Endothelial cell of umbilical vein (primary cell): ENCODE results near the gene PFKL. TPM values are rescaled to one million over a fixed set of nuclear protein-coding genes. Genes with fewer than 3 reads are reported as not detected.

Experiments used
- BruUV-seq: library from RNA; stranded (reverse); fragments of 400-500 nt; replicated peaks from 2 replicates; lab custom pipeline; 2021; lab: Mats Ljungman, UMichigan
- CTCF ChIA-PET: fragments of 300-600, 350-600 bp; sonication (Branson Sonifier 250); formaldehyde crosslinking; loops from one replicate; lab custom pipeline; 2021; ENCODE audit warnings: antibody characterized with exemption, inconsistent platforms; lab: Charles Lee
- POLR2A ChIA-PET: fragments of 300-600, 350-600 bp; sonication (Branson Sonifier 250); formaldehyde crosslinking; loops from one replicate; lab custom pipeline; 2021; ENCODE audit warnings: antibody characterized with exemption, inconsistent platforms; lab: Charles Lee
- DNase-seq: peaks from one replicate; pipeline ENCODE4 v3.0.0-alpha.2; 2011; ENCODE audit warnings: low read depth, low spot score
- FAIRE-seq: peaks from 2 replicates; lab custom pipeline; 2011; peaks lifted over from hg19 to GRCh38; lab: Jason Lieb, UNC
- H2AFZ ChIP-seq: 2 replicates; pipeline ENCODE4 v1.6.0; 2012; ENCODE audit warnings: low read depth, low read length, control low read depth, inconsistent platforms
- H3K27ac ChIP-seq: 2 replicates; pipeline ENCODE4 v1.5.1; 2011; ENCODE audit warnings: low read depth, mild to moderate bottlenecking, control low read depth, low read length, moderate library complexity; ENCODE audit not compliant: insufficient read depth
- H3K27me3 ChIP-seq, 2 experiments: 2 replicates each; pipeline versions ENCODE4 v1.6.0 to v1.6.1; 2011; ENCODE audit warnings: low read length in 2 of 2, mixed read lengths in 1 of 2; ENCODE audit not compliant: control insufficient read depth in 2 of 2, insufficient read depth in 2 of 2
- H3K36me3 ChIP-seq, 2 experiments: 2 replicates in 1 of 2; 3 replicates in 1 of 2; pipeline ENCODE4 v1.5.1; 2011; ENCODE audit warnings: low read length in 2 of 2, mild to moderate bottlenecking in 1 of 2, moderate library complexity in 1 of 2; ENCODE audit not compliant: control insufficient read depth in 2 of 2, insufficient read depth in 2 of 2; ENCODE audit errors: extremely low read depth in 1 of 2
- H3K4me1 ChIP-seq: 3 replicates; pipeline ENCODE4 v1.5.1; 2011; ENCODE audit warnings: mild to moderate bottlenecking, low read length; ENCODE audit not compliant: control insufficient read depth, insufficient read depth; ENCODE audit errors: extremely low read depth
- H3K4me2 ChIP-seq: 2 replicates; pipeline ENCODE4 v1.6.1; 2011; ENCODE audit warnings: low read length, control low read depth, mixed read lengths; ENCODE audit not compliant: insufficient read depth
- H3K4me3 ChIP-seq, 3 experiments: fragments of 200-600 bp in 1 of 3; sonication (generic), shearing (Covaris generic) in 1 of 3; replicated peaks in 1 of 3; 2 replicates each; pipeline ENCODE4 v1.5.1; 2011 to 2016; ENCODE audit warnings: control low read depth in 3 of 3, low read length in 3 of 3, mild to moderate bottlenecking in 2 of 3, inconsistent platforms in 1 of 3, low read depth in 1 of 3, moderate library complexity in 1 of 3; ENCODE audit not compliant: insufficient read depth in 1 of 3
- H3K79me2 ChIP-seq: 2 replicates; pipeline ENCODE4 v1.6.0; 2012; ENCODE audit warnings: low read length, inconsistent platforms; ENCODE audit not compliant: control insufficient read depth, insufficient read depth
- H3K9ac ChIP-seq: replicated peaks from 2 replicates; pipeline ENCODE3; 2011; ENCODE audit warnings: low read length, control low read depth; ENCODE audit not compliant: insufficient read depth; ENCODE audit errors: extremely low read depth
- H3K9me1 ChIP-seq: replicated peaks from 3 replicates; pipeline ENCODE4 v1.6.0; 2011; ENCODE audit warnings: mild to moderate bottlenecking, low read length; ENCODE audit not compliant: control insufficient read depth, insufficient read depth; ENCODE audit errors: extremely low read depth
- H3K9me3 ChIP-seq: replicated peaks from 2 replicates; pipeline ENCODE4 v1.5.1; 2012; ENCODE audit warnings: low read length, inconsistent platforms; ENCODE audit not compliant: control insufficient read depth, insufficient read depth
- H4K20me1 ChIP-seq: replicated peaks from 2 replicates; pipeline ENCODE3; 2011; ENCODE audit warnings: mild to moderate bottlenecking, low read length; ENCODE audit not compliant: control insufficient read depth, insufficient read depth; ENCODE audit errors: extremely low read depth
- CTCF ChIP-seq, 2 donors: IDR thresholded peaks; 1 replicate in 1 of 2; 2 replicates in 1 of 2; pipeline ENCODE4 v1.5.1; 2011; ENCODE audit warnings: low read length in 2 of 2, mild to moderate bottlenecking in 2 of 2, moderate library complexity in 2 of 2, control low read depth in 1 of 2, inconsistent platforms in 1 of 2, low read depth in 1 of 2; ENCODE audit not compliant: insufficient read depth in 1 of 2; ENCODE audit errors: extremely low read depth in 1 of 2
- EZH2 ChIP-seq: IDR thresholded peaks from 2 replicates; pipeline ENCODE4 v1.6.1; 2012; ENCODE audit warnings: borderline replicate concordance, low read depth, mild to moderate bottlenecking, moderate library complexity, low read length, inconsistent platforms; ENCODE audit not compliant: severe bottlenecking
- GATA2 ChIP-seq: IDR thresholded peaks from 2 replicates; pipeline ENCODE4 v1.7.0; 2011; ENCODE audit warnings: low read depth, mild to moderate bottlenecking, moderate library complexity, mixed read lengths, low read length; ENCODE audit not compliant: insufficient read length, insufficient read depth
- JUN ChIP-seq: IDR thresholded peaks from 2 replicates; pipeline ENCODE4 v1.6.1; 2011; ENCODE audit warnings: borderline replicate concordance, low read depth; ENCODE audit not compliant: insufficient read length, insufficient read depth
- MAX ChIP-seq: IDR thresholded peaks from 2 replicates; pipeline ENCODE4 v1.6.1; 2011; ENCODE audit not compliant: insufficient read depth, insufficient read length
- POLR2A ChIP-seq: IDR thresholded peaks from 2 replicates; pipeline ENCODE4 v1.6.1; 2012; ENCODE audit warnings: low read depth, mild to moderate bottlenecking, control low read depth, low read length
- POLR2AphosphoS5 ChIP-seq: IDR thresholded peaks from 2 replicates; pipeline ENCODE4 v1.6.1; 2012; ENCODE audit warnings: low read depth, mild to moderate bottlenecking, control low read depth, low read length, moderate library complexity; ENCODE audit not compliant: insufficient read depth
- dilution Hi-C: fragments of 300-500 bp; cut with MboI; formaldehyde crosslinking; loops from one replicate; pipeline ENCODE4 v1.15.0; 2019; ENCODE audit warnings: low sequenced_read_pairs; ENCODE audit not compliant: extremely low pct_ligation_motif_present
- intact Hi-C: fragments of 100-400 bp; cut with micrococcal nuclease; formaldehyde crosslinking; loops from one replicate; pipeline ENCODE4 v1.10.0; 2022
- polyA plus RNA-seq, 4 experiments: library from polyadenylated mRNA; depleted of rRNA in 3 of 4; stranded (reverse) in 3 of 4; unstranded in 1 of 4; fragments of >200 nt; gene quantifications; 2 replicates each; pipeline versions ENCODE4 v1.2.1 to v1.2.3, GENCODE V29; 2011 to 2012; ENCODE audit warnings: missing spikeins in 1 of 4
- total RNA-seq: library from RNA; stranded (reverse); gene quantifications from 2 replicates; pipeline ENCODE4 v1.2.3, GENCODE V29; 2021

PFKL gene
- total and polyA plus RNA-seq, 2 donors (not counting 3 experiments of a cell fraction or from before 2014, with no cell fraction given) = 137 to 154 TPM

DNA sequence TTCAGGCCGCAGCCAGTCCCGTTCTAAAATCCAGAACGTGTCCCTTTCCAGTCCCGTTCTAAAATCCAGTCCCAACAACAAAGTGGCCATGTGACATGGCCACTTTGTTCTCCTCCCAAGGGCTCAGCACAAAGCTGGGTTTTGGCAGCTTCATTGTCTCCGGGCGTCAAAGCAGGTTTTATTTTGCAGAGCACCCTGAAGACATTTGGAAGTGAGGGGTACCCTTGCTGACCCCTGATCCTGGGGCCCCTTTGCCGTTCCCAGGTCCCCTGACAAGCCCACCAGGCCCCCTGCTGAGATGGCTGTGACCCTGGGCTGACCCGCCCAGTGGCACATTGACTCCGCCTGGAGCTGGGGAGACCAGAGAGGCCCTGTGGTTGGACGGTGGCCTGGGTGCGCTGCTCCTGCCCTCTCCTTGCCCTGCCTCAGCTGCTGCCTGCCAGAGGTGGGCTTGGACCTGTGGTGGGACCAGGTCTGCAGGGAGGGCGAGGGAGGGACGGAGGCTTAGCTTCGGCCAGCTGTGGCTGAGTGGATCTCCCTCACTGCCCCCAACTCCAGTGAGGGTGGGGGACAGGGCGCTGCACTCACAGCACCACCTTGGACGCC is 4.3 kb downstream of the PFKL start:
- FAIRE-seq = no peak

More for the DNA sequence above, 4.3 kb downstream of the PFKL start:
- no peaks in the 10 kb centered on the region for H3K9me3 ChIP-seq
- H3K36me3 ChIP-seq = peaks cover 0 to 8% of the 10 kb centered on the region in 2 experiments
- CTCF ChIA-PET = interaction anchor here (1.2 to 2.4 kb wide), 4 partner anchors 9 to 489 kb away, joined by 3 to 7 read pairs (median 5); no protein-coding TSS in a partner anchor
- peaks cover 25% of the 10 kb centered on the region for H3K4me1 ChIP-seq
- no peak for DNase-seq
- H3K27ac ChIP-seq = no peak overlapping the region
- H4K20me1 ChIP-seq = no peaks in the 10 kb centered on the region
- no peaks in the 10 kb centered on the region for H3K9me1 ChIP-seq
- intact Hi-C loops = no loop called here
- H2AFZ ChIP-seq = no peak overlapping the region
- peaks cover 45% of the 10 kb centered on the region for H3K79me2 ChIP-seq
- POLR2A ChIA-PET = no interaction called here
- H3K4me3 ChIP-seq = no peak overlapping the region
- no TSS peak for BruUV-seq
- H3K9ac ChIP-seq = no peak overlapping the region
- H3K27me3 ChIP-seq = no peaks in the 10 kb centered on the region
- dilution Hi-C loops = no loop called here
- no peak for TF ChIP-seq POLR2AphosphoS5
- TF ChIP-seq POLR2A = no peak
- TF ChIP-seq MAX = no peak
- no peak for TF ChIP-seq JUN
- TF ChIP-seq CTCF (IDR thresholded peaks at IDR 0.05; ENCODE audit: extremely low read depth in 1 of 2, insufficient read depth in 1 of 2, low read depth in 1 of 2, low read length in 2 of 2) = no peak
- no peak for TF ChIP-seq EZH2
- TF ChIP-seq GATA2 = no peak
- H3K4me2 ChIP-seq = no peak overlapping the region
